ES-I3 (cell line): ENCODE measurements around the gene WNT1.

ENCODE experiments used
- H3K36me3 ChIP-seq: 2 replicates; pipeline ENCODE4 v1.6.1; 2013; ENCODE audit warnings: mild to moderate bottlenecking, low read length, control low read depth, moderate library complexity; ENCODE audit not compliant: insufficient read depth
- H3K4me1 ChIP-seq: 2 replicates; pipeline ENCODE4 v1.6.1; 2013; ENCODE audit warnings: mild to moderate bottlenecking, control low read depth, low read length; ENCODE audit not compliant: insufficient read depth
- H3K9ac ChIP-seq: 2 replicates; pipeline ENCODE4 v1.6.1; 2013; ENCODE audit warnings: low read depth, mild to moderate bottlenecking, low read length, moderate library complexity
- H3K9me3 ChIP-seq: 2 replicates; pipeline ENCODE4 v1.6.1; 2013; ENCODE audit warnings: mild to moderate bottlenecking, low read length, moderate library complexity; ENCODE audit not compliant: control insufficient read depth, insufficient read depth

The WNT1 gene

DNA sequence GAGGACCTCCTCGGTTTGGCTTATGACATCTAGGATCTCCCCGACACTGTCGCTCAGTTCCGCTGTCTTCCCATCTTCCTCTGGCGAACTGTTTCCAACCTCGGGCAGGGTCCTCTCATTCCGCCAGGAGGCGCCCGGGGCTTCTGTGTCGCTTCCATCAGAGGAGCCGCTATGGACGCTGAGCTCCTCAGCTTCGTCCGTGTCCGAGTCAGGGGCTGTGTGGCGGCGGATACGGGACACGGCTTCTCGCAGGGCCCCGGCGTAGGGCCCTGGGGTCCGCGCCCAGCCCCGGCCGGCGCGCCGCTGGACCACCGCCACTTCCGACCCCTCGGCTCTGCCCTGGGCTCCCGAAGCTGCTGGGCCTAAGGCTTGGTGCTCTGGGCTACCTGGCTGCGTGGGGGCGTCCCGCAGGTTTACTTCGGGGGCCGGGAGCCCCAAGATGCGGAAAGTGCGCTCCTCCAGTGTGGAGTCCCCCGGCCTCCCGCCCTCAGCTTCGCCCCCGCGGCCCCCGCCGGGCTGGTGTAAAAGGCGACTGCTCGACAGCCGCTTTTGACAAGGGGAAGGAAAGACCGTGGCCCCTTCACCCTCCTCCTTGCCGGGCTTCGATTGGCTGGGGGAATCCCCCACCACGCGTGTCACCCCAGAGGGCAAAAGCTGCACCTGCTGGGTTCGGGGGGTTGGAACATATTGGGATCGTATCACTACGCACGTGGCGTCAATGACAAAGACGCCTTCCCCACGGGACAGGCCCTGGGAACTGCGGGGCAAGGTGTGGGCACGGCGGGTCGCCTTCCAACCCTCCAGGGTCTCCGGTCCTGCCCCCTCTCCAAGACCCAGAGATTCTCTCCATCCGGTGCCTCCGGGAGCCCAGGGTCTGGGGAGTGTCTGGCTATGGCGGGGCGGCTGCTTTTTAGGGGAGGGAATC is 18.9 kb downstream of the WNT1 start:
- no peaks in the 10 kb centered on the region for H3K36me3 ChIP-seq
- H3K4me1 ChIP-seq, result peaks cover 7% of the 10 kb centered on the region; the same call in 1 of the 2 replicates
- H3K9ac ChIP-seq, result peak overlapping the region; percentile 68
- no peaks in the 10 kb centered on the region for H3K9me3 ChIP-seq

- Histone ChIP-seq H3K36me3 (no peaks in the 10 kb centered on the region; the same call in 1 of the 2 replicates), H3K9me3 (no peaks in the 10 kb centered on the region), H3K4me1 (peaks cover 7% of the 10 kb centered on the region; the same call in 1 of the 2 replicates), H3K9ac (peak overlapping the region; percentile 68)
Observed at GRCh38 chr12:48997719-48998496, 19.8 kb downstream of the WNT1 start.

DNA sequence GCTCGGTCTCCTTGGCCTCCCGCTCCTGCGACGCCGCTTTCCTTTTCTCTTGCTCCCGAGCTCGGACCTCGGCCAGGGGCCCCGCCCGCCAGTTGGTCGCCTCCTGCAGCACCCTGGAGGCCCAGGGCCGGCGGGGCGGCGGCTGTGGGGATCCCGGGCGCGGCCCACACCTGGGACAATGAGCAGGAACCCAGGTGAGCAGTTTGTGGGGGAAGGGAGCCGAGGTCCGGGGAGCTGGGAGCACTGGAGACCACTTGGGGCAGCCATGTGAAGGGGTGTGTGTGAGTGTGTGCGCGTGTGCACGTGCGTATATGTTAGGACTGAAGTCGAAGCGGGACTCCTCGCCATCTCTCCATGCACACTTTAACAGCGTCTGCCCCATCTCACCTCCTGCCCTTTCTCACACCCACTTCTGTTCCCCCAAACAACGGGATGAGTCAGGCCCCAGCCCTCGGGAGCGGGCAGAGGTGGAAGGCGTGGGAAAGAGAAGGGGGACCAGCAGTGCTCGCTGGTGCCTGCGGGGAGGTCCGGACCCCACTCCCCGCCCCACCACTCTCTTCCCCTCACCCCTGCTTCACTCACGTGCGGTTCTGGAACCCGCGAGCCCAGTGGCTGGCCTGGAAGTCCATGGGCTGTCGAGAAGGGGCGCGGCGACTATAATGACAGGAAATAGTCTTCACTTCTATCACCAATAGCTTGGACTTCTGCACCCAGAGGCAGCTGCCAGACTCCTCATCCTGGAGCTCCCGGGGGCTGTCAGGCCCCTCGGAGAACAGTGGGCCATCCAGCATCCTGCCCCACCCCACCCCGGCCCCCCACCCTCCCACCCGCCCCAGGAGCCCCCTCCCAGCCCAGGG is 20.6 kb downstream of the WNT1 start:
- no peaks in the 10 kb centered on the region; the same call in 1 of the 2 replicates for H3K36me3 ChIP-seq
- peaks cover 6% of the 10 kb centered on the region; the same call in 1 of the 2 replicates for H3K4me1 ChIP-seq
- no peaks in the 10 kb centered on the region for H3K9me3 ChIP-seq
- H3K9ac ChIP-seq, result peak overlapping the region; percentile 68; the same call in 1 of the 2 replicates

DNA sequence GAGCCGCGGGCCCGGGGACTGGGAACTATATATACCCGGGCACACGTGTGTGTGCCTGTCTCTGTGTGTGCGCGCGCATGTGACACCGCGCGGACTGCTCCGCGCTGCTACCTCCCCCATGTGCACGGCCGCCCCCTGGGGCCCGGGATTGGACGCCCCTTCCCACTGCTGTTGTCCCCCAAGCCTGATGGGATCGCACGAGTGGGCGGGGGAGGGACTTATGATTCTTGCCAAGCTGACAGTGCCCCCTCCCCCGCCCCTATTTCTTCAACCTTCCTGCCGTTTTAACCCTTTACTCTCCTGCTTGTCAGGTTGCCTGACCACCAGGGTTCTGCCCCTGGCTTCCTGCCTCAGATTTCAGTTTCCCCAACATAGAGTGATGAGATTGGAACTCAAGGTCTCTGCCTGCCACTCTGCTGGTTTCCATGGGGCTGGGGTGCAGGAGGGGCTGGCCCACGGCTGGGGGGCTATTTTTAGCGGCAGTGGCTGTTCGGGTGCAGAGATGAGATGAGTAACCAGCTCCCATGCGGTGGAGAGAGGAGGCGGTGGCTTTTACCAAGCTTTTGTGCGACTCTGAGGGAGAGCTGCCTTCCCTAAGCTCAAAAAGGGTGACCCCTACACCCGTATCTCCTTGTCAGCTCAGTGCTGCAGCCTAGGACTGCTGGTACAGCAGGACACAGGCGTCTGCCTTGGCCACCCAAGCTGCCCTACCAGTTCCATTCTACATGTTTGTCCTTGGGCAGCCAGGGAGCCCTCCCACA is 21.4 kb downstream of the WNT1 start, which contains the start of gene DDN:
Gene DDN, minus strand, starts transcription at position 5 of the 761 bp plus-strand sequence. CDS start 88 bp downstream, outside the sequence.
- no peaks in the 10 kb centered on the region; the same call in 1 of the 2 replicates for H3K4me1 ChIP-seq
- peak within 1 kb of the TSS; percentile 68; the same call in 1 of the 2 replicates for H3K9ac ChIP-seq
- H3K36me3 ChIP-seq, result no peaks in the 10 kb centered on the region; the same call in 1 of the 2 replicates
- H3K9me3 ChIP-seq, result no peaks in the 10 kb centered on the region

DNA sequence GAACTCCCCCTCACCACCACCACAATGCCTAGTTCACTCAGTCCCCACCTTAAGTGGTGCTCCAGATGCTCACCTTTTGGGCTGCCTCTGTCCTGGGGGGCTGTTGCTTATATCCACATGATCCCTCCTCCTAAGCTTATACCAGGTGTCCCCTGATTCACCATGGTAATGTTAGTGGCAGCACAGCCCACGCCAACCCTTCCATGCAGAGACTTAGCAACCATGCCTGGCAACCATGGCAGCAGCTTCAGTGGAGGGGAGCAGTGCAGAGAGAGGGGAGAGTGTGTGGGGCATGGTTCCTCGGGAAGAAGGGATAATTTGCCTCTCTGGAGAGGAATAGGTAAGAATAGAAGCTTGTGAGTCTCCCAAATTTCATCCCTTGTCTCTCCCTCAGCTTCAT is 22.2 kb downstream of the WNT1 start:
- Histone ChIP-seq H3K9ac (no peak overlapping the region), H3K9me3 (no peaks in the 10 kb centered on the region), H3K36me3 (no peaks in the 10 kb centered on the region; the same call in 1 of the 2 replicates)

GRCh38 chr12:49008943-49009342 is 30.8 kb downstream of the WNT1 start:
- H3K9me3 ChIP-seq, result no peaks in the 10 kb centered on the region
- no peaks in the 10 kb centered on the region; the same call in 1 of the 2 replicates for H3K36me3 ChIP-seq
- no peaks in the 10 kb centered on the region for H3K4me1 ChIP-seq
- no peak overlapping the region for H3K9ac ChIP-seq

More for the DNA sequence above, 22.2 kb downstream of the WNT1 start:
- H3K4me1 ChIP-seq, result no peaks in the 10 kb centered on the region; the same call in 1 of the 2 replicates

GRCh38 chr12:49010092-49010668 is 32.1 kb downstream of the WNT1 start:
- Histone ChIP-seq H3K4me1 (no peaks in the 10 kb centered on the region), H3K36me3 (no peaks in the 10 kb centered on the region), H3K9me3 (no peaks in the 10 kb centered on the region), H3K9ac (no peak overlapping the region)

GRCh38 chr12:49012739-49013138 is 34.6 kb downstream of the WNT1 start:
- Histone ChIP-seq H3K36me3 (no peaks in the 10 kb centered on the region), H3K9me3 (no peaks in the 10 kb centered on the region), H3K9ac (no peak overlapping the region), H3K4me1 (no peaks in the 10 kb centered on the region)

GRCh38 chr12:49013428-49013827 is 35.3 kb downstream of the WNT1 start:
- no peaks in the 10 kb centered on the region for H3K36me3 ChIP-seq
- no peak overlapping the region for H3K9ac ChIP-seq
- no peaks in the 10 kb centered on the region for H3K4me1 ChIP-seq
- H3K9me3 ChIP-seq, result no peaks in the 10 kb centered on the region

GRCh38 chr12:49014547-49014946 is 36.4 kb downstream of the WNT1 start:
- no peak overlapping the region for H3K9ac ChIP-seq
- no peaks in the 10 kb centered on the region for H3K9me3 ChIP-seq
- no peaks in the 10 kb centered on the region for H3K36me3 ChIP-seq
- no peaks in the 10 kb centered on the region; the same call in 1 of the 2 replicates for H3K4me1 ChIP-seq

DNA sequence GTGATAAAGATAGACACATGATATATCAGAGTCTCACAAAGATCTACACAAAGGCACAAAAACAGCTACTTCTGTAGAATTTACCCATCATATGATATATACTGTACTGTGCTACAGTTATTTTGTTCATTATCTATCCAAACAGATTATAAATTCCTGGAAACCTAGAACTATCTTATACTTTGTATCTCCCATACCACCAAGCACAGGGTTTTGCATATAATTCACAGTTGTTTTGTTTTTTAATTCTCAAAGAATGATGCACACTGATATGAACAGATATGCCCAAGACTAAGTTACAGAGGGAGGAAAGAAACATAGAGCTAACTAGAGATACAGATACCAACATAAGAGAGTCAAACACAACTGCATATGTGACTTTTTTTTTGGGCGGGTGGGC is 37.1 kb downstream of the WNT1 start:
- Histone ChIP-seq H3K9ac (no peak overlapping the region), H3K36me3 (no peaks in the 10 kb centered on the region), H3K4me1 (no peaks in the 10 kb centered on the region; the same call in 1 of the 2 replicates), H3K9me3 (no peaks in the 10 kb centered on the region)

GRCh38 chr12:49017891-49018260 is 39.8 kb downstream of the WNT1 start:
- Histone ChIP-seq H3K4me1 (no peaks in the 10 kb centered on the region; the same call in 1 of the 2 replicates), H3K9ac (peak overlapping the region; percentile 92), H3K9me3 (no peaks in the 10 kb centered on the region), H3K36me3 (peaks cover under 1% of the 10 kb centered on the region; the same call in 1 of the 2 replicates)
